NCI-H510A (cell line): ENCODE data around the gene CDH10.

Source experiments
- DNase-seq: peaks from one replicate; lab custom pipeline; 2025; lab: John Stamatoyannopoulos, UW

Gene CDH10

GRCh38 chr5:24598956-24599355 lies 45.8 kb downstream of the CDH10 start:
- no peak for DNase-seq

GRCh38 chr5:24595329-24595728 lies 49.4 kb downstream of the CDH10 start:
- no peak for DNase-seq

- no peak for DNase-seq
Observed at GRCh38 chr5:24591426-24591825, 53.4 kb downstream of the CDH10 start.

DNA sequence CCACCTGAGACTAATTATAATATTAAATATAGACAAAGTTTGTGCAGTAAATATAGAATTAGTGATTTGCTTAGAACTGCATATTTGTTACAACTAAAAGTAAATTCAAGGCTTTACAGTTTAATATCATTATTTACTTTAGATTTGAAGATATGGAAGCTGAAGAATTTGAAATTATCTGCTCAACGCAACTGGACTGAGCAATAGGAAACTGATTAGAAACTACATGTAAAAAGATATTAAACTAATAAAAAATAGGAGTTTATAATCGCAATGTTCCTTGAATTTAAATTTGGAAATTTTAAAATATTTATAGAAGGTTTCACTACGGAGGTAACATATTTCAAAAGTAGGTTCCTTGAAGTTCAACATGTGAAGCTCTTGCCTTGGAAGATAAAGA lies 55.2 kb downstream of the CDH10 start:
- DNase-seq, result no peak

DNA sequence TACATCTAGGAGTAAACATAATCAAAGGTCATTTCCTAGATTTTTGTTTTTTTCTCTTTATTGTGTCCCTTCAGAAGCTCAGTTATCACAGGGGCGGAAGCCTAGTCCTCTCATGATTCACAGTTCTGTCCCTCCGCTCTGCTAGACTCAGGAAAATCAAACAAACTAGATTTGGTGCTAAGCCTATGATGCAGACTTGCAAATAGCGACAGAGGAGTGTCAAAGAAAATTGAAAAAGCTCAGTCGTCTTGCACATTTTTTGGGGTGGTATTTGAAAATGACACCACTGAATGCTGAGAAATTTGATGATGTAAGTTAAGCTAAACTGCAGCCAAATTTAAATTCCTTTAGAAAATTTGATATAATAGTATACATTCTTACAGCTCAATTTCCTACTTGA lies 59.0 kb downstream of the CDH10 start:
- no peak for DNase-seq

GRCh38 chr5:24571302-24571701 lies 73.5 kb downstream of the CDH10 start:
- DNase-seq, result no peak

DNA sequence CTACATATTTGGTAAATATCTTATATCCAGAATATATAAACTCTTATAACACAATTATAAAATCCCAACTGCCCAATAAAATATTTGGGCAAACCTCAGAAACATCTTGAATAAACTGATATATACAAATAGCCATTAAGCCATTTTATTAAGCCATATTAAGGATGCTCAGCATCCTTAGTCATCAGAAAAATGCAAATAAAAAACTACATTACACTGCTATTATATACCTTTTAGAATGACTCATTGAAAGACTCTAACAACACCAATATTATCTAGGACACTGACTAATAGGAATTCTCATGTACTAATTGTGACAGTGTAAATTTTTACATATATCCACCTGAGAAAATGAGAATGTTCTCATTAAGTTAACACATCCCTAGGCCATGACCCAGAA lies 77.8 kb downstream of the CDH10 start:
- DNase-seq, result no peak

GRCh38 chr5:24555229-24555628 lies 89.5 kb downstream of the CDH10 start:
- DNase-seq, result no peak

GRCh38 chr5:24547132-24547531 lies 97.6 kb downstream of the CDH10 start:
- peak; percentile 17 for DNase-seq

GRCh38 chr5:24539613-24540012 lies 105.2 kb downstream of the CDH10 start:
- no peak for DNase-seq

DNA sequence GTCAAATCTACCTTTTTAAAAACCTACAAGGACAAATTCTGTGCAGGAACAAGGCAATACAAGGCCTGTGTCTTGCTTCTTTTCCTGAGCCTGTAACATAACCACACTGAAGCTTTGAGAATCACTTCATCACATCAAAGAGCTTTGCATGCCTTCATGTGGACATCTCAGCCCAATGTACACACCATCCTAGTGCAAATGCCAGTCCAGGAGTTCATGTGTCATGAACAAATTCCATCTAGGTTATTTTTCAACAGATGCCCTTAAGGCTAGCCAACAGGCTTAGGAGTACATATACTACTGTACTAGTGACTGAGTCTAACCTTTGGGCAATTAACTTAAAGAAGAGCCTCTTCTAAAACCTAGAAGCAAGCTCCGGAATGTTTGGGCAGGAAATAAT lies 106.4 kb downstream of the CDH10 start:
- DNase-seq, result no peak

GRCh38 chr5:24535646-24536045 lies 109.1 kb downstream of the CDH10 start:
- no peak for DNase-seq

GRCh38 chr5:24530906-24531305 lies 113.9 kb downstream of the CDH10 start:
- DNase-seq, result no peak

DNA sequence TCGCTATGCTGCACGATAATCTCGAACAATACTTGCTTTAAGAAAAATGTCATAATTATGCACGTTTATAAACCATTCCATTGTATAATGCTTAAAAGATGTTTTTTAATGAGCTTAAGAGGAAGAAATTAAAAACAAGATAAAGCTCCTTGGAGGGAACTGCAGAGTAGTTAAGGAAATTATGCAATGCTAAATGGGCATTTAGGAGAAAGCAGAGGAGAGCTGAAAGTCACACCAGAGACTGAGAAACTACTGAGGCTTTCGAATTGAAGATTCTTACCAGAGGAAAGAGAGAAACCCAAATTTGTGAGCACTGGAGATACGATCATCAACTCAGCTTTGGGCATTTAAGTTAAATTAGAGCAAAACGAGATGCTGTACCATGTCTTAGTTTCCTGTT lies 119.4 kb downstream of the CDH10 start:
- DNase-seq, result no peak

DNA sequence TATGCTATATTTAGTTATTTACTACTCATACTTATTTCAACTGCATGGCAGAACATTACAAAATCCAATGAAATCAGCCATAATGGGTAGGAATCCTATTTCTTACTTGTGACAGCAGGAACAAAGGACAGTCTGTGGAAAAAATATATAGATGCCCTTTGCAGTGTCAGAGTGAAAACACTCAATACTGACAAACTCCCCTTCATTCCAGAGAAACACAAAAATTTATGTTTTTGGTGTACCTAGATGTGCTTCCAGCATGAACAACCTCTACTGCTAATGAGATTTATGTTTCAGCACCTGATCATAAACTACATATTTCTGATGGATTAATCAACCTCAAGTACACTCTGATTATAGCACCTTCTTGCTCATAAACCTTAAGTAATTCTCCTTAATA lies 132.4 kb downstream of the CDH10 start:
- no peak for DNase-seq

DNA sequence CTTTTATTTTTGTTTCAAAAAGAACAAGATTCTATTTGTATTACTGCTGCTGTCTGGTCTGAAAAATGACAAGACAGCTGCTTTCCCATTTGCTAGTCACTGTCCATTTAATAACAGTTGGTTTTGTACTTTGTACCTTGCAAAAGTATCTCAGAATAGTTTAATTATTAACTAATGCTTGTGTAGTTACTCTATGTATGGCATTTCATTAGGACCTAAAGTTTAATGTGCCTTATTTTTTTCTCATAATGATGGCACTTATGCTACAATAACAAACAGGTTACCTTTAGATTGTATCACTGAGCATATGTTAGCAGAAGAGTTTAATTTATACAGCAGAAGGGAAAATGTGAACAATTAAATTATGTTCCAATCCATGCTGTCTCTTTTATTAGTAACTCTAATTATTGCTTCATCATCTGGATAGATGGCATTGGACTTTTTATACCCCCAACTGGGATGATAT lies 134.2 kb downstream of the CDH10 start:
- no peak for DNase-seq

- no peak for DNase-seq
Observed at GRCh38 chr5:24509943-24510342, 134.8 kb downstream of the CDH10 start.

- no peak for DNase-seq
Observed at GRCh38 chr5:24505258-24505657, 139.5 kb downstream of the CDH10 start.

GRCh38 chr5:24497591-24498157 lies 147.1 kb downstream of the CDH10 start:
- DNase-seq, result no peak

DNA sequence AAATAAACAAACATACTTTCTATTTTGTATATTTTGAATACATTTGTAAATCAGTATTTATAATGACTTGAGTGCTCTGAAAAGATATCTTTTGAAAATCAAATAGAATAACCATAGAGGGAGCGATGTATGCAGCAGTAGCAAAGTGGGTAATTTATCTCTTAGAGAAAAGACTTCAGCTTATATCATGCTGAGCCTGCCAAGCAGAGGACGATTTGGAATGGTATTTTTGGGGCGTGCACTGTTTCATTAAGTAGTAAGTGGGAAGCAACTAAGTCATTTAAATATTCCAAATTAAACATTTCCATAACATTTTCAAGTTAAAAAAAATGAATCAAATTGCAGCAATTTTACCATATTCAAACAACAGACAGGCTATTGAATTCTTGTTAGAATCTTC lies 147.6 kb downstream of the CDH10 start:
- DNase-seq, result no peak

DNA sequence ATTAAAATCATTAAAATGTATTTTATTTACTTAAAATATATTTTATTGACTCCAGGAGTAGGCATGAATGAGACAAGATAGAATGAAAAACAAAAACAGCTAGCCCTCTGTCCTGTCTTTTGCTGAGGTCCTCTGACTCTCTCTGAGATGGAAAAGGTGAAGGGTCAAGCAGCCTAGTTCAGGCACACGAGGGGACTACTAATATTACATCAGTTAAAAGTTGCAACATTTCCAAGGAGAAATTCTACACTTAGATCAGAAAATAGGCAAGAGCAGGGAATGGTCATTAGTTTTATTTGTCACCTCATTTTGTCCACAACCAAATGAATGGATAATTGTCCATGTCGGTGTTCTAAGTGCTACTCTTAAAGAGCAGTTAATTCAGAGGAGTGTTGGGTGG lies 148.5 kb downstream of the CDH10 start:
- no peak for DNase-seq

GRCh38 chr5:24492229-24492628 lies 152.5 kb downstream of the CDH10 start:
- no peak for DNase-seq

- DNase-seq, result no peak
Observed at GRCh38 chr5:24491490-24491889, 153.3 kb downstream of the CDH10 start.

DNA sequence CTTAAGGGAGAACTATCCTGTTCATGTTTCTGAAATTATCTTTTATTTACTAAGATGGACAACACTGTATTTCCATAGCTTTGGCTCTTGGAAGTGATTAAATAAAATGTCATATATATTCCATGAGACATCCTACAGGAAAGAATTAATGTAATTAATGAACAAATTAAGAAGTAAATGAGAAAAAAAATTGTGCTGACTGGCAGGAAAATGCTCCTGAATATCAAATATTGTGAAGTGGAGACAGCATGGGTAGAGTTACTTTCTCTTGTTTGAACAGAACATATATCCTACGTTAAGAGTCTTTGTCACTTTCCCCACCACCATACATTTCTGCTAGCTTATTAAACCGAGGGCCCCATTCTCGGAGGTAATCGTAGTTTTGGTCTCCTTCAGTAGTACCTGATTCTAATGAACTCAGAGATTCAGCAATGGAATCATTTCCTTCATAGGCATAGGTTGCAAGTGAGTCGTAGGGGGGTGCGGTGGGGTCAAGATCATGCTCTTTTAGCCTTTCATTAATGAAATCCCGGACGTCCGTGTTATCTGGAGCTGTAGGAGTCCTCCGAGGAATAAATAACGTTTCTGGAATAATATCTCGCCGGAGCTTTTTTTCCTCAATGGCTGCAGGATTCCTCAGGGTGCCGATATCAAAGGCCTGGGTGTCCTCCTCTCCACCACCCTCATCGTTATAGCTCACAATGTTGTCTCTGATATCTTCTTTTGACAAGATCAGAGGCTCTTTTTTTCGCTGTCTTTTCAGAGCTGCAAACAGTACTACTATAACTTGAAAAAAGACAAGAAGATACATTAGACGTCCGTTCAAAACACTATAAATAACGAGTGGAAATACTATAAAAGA lies 157.2 kb downstream of the CDH10 start:
- DNase-seq, result no peak
